Measurements from ENCODE around the gene CLDN34. TPM values are rescaled to one million over a fixed set of nuclear protein-coding genes. Genes with fewer than 3 reads are reported as not detected.

Gene CLDN34
- total and polyA plus RNA-seq, 2 donors (not counting 1 experiment from before 2014, with no cell fraction given) = not detected

- TF ChIP-seq CTCF (IDR thresholded peaks at IDR 0.05) (no peak), EZH2 (IDR thresholded peaks at IDR 0.05; ENCODE audit: borderline replicate concordance, insufficient read depth, low read depth, low read length, poor library complexity, severe bottlenecking) (no peak)
- Mint-ChIP-seq H3K27ac (peak overlapping the region; percentile 94), H3K4me3 (peak overlapping the region; percentile 64), H3K4me1 (peaks cover 34% of the 10 kb centered on the region), H3K9me3 (ENCODE audit: insufficient read depth) (no peaks in the 10 kb centered on the region), H3K27me3 (no peaks in the 10 kb centered on the region)
- DNase-seq = no peak
- H3K9ac ChIP-seq (ENCODE audit: low read length) = no peak overlapping the region
- intact Hi-C loops (cut with micrococcal nuclease) = loop anchor here (2.0 to 10.0 kb wide), 2 partner anchors 38 to 1236 kb away; no protein-coding TSS in a partner anchor
- POLR2A ChIA-PET = interaction anchor here (0.7 kb wide), 1 partner anchor 130 kb away, joined by 3 read pairs; no protein-coding TSS in a partner anchor
- H3K4me3 ChIP-seq (ENCODE audit: control extremely low read depth in 1 of 5, extremely low read depth in 1 of 5, insufficient read depth in 1 of 5, low read depth in 2 of 5, low read length in 4 of 5) = peak overlapping the region in 1 of 5 experiments; percentile 16
- H3K27me3 ChIP-seq (replicated peaks in 1 of 4; ENCODE audit: control extremely low read depth in 1 of 4, control insufficient read depth in 3 of 4, insufficient read depth in 4 of 4, low read length in 3 of 4) = no peaks in the 10 kb centered on the region
- WGBS (ENCODE audit: insufficient coverage) = no CpG with 5 or more reads among the region's 5 CpGs
- ATAC-seq (ENCODE audit: low read depth) = no peak
- H3K36me3 ChIP-seq (replicated peaks in 1 of 2; ENCODE audit: control extremely low read depth in 1 of 2, control insufficient read depth in 1 of 2, extremely low read depth in 1 of 2, insufficient read depth in 2 of 2, low read length in 1 of 2) = no peaks in the 10 kb centered on the region
- CTCF ChIA-PET = interaction anchor here (2.0 kb wide), 1 partner anchor 15 kb away, joined by 6 read pairs; no protein-coding TSS in a partner anchor
- H3K9me3 ChIP-seq (ENCODE audit: control extremely low read depth in 1 of 3, control insufficient read depth in 2 of 3, insufficient read depth in 1 of 3, low read length in 2 of 3) = peaks cover 0 to 9% (median 0%) of the 10 kb centered on the region in 3 donors
- H3K27ac ChIP-seq (ENCODE audit: low read length in 2 of 2) = peak overlapping the region; percentile 70 to 82
- H3K4me2 ChIP-seq (replicated peaks; ENCODE audit: low read depth, low read length, poor library complexity, severe bottlenecking) = peak overlapping the region; percentile 39
- H3K79me2 ChIP-seq (ENCODE audit: control insufficient read depth, insufficient read depth, low read length) = no peaks in the 10 kb centered on the region
- H4K20me1 ChIP-seq (ENCODE audit: control insufficient read depth, insufficient read depth, low read length, poor library complexity, severe bottlenecking) = no peaks in the 10 kb centered on the region
- H2AFZ ChIP-seq (ENCODE audit: insufficient read depth, low read depth, low read length, poor library complexity, severe bottlenecking) = peak overlapping the region; percentile 32
- H3K4me1 ChIP-seq (ENCODE audit: control insufficient read depth in 2 of 2, insufficient read depth in 2 of 2, low read length in 2 of 2) = peaks cover 26 to 34% of the 10 kb centered on the region in 2 donors
Measured at GRCh38 chrX:9980927-9981326, 13.8 kb downstream of the CLDN34 start.

GRCh38 chrX:9983441-9983840, 16.3 kb downstream of the CLDN34 start:
- Mint-ChIP-seq H3K4me1 (peaks cover 42% of the 10 kb centered on the region), H3K27me3 (no peaks in the 10 kb centered on the region), H3K27ac (no peak overlapping the region), H3K4me3 (no peak overlapping the region), H3K9me3 (ENCODE audit: insufficient read depth) (no peaks in the 10 kb centered on the region)
- TF ChIP-seq EZH2 (IDR thresholded peaks at IDR 0.05; ENCODE audit: borderline replicate concordance, insufficient read depth, low read depth, low read length, poor library complexity, severe bottlenecking) = no peak
- no peak for TF ChIP-seq CTCF (IDR thresholded peaks at IDR 0.05)
- intact Hi-C loops (cut with micrococcal nuclease) = loop anchor here (10.0 kb wide), 1 partner anchor 1239 kb away; no protein-coding TSS in a partner anchor
- H3K27ac ChIP-seq (ENCODE audit: low read length in 2 of 2) = no peak overlapping the region
- no peak overlapping the region for H3K4me3 ChIP-seq (ENCODE audit: control extremely low read depth in 1 of 5, extremely low read depth in 1 of 5, insufficient read depth in 1 of 5, low read depth in 2 of 5, low read length in 4 of 5)
- ATAC-seq (ENCODE audit: low read depth) (no peak), DNase-seq (no peak)
- H3K79me2 ChIP-seq (ENCODE audit: control insufficient read depth, insufficient read depth, low read length) = no peaks in the 10 kb centered on the region
- H2AFZ ChIP-seq (ENCODE audit: insufficient read depth, low read depth, low read length, poor library complexity, severe bottlenecking) = no peak overlapping the region
- H4K20me1 ChIP-seq (ENCODE audit: control insufficient read depth, insufficient read depth, low read length, poor library complexity, severe bottlenecking) = no peaks in the 10 kb centered on the region
- no peaks in the 10 kb centered on the region for H3K36me3 ChIP-seq (replicated peaks in 1 of 2; ENCODE audit: control extremely low read depth in 1 of 2, control insufficient read depth in 1 of 2, extremely low read depth in 1 of 2, insufficient read depth in 2 of 2, low read length in 1 of 2)
- H3K27me3 ChIP-seq (replicated peaks in 1 of 4; ENCODE audit: control extremely low read depth in 1 of 4, control insufficient read depth in 3 of 4, insufficient read depth in 4 of 4, low read length in 3 of 4) = no peaks in the 10 kb centered on the region
- peaks cover 0 to 9% (median 0%) of the 10 kb centered on the region in 3 donors for H3K9me3 ChIP-seq (ENCODE audit: control extremely low read depth in 1 of 3, control insufficient read depth in 2 of 3, insufficient read depth in 1 of 3, low read length in 2 of 3)
- H3K4me1 ChIP-seq (ENCODE audit: control insufficient read depth in 2 of 2, insufficient read depth in 2 of 2, low read length in 2 of 2) = peaks cover 28 to 41% of the 10 kb centered on the region in 2 donors
- ChIA-PET POLR2A (interaction anchor here (0.6 kb wide), 1 partner anchor 97 kb away, joined by 6 read pairs; no protein-coding TSS in a partner anchor), CTCF (interaction anchor here (1.1 to 2.8 kb wide), 3 partner anchors 13 to 137 kb away, joined by 3 to 18 read pairs (median 3); no protein-coding TSS in a partner anchor)
- 88% methylated on average over 14 of the region's 18 CpGs for WGBS (ENCODE audit: insufficient coverage)
- no peak overlapping the region for H3K4me2 ChIP-seq (replicated peaks; ENCODE audit: low read depth, low read length, poor library complexity, severe bottlenecking)
- H3K9ac ChIP-seq (ENCODE audit: low read length) = no peak overlapping the region
